OCI-LY3 (cell line): ENCODE measurements around the gene LGALS8.
"Not testable (repeated sequence)": the region's sequence is repeated elsewhere in the genome, so short reads cannot be mapped to it uniquely, and the experiment has no call there.

Experiments used
- H2AFZ ChIP-seq: fragments of 200-600, 300-600 bp; shearing (Covaris generic); 2 replicates; pipeline ENCODE4 v1.6.0; 2014; ENCODE audit warnings: antibody characterized with exemption, low read depth, low read length
- H3K27ac ChIP-seq: fragments of 200-600, 300-600 bp; sonication (generic); 2 replicates; pipeline ENCODE4 v1.5.1; 2014; ENCODE audit warnings: mild to moderate bottlenecking, low read length, moderate library complexity, mixed read lengths
- H3K27me3 ChIP-seq: fragments of 200-600, 300-600 bp; sonication (generic); 2 replicates; pipeline ENCODE4 v1.6.1; 2014; ENCODE audit warnings: low read depth, low read length, mixed read lengths
- H3K36me3 ChIP-seq: fragments of 200-600, 300-600 bp; sonication (generic); replicated peaks from 2 replicates; pipeline ENCODE3; 2014; ENCODE audit warnings: low read depth, low read length, mixed read lengths
- H3K4me1 ChIP-seq: fragments of 300-600, 200-600 bp; sonication (generic); 2 replicates; pipeline ENCODE4 v1.6.1; 2014; ENCODE audit warnings: low read length, mixed read lengths
- H3K4me2 ChIP-seq: fragments of 200-600, 300-600 bp; sonication (generic); 2 replicates; pipeline ENCODE4 v1.6.1; 2014; ENCODE audit warnings: low read length, mixed read lengths
- H3K4me3 ChIP-seq: fragments of 300-600, 200-600 bp; sonication (generic); 2 replicates; pipeline ENCODE4 v1.5.1; 2014; ENCODE audit warnings: antibody characterized with exemption, mild to moderate bottlenecking, low read length, moderate library complexity
- H3K79me2 ChIP-seq: fragments of 300-600, 200-600 bp; shearing (Covaris generic); 2 replicates; pipeline ENCODE4 v1.6.1; 2014; ENCODE audit warnings: mild to moderate bottlenecking, low read length, mixed read lengths
- H3K9ac ChIP-seq: fragments of 300-600, 200-600 bp; shearing (Covaris generic); 2 replicates; pipeline ENCODE4 v1.6.0; 2014; ENCODE audit warnings: mild to moderate bottlenecking, low read length, moderate library complexity
- H3K9me3 ChIP-seq: fragments of 200-600, 300-600 bp; shearing (Covaris generic); 2 replicates; pipeline ENCODE4 v1.6.1; 2014; ENCODE audit warnings: low read length, mixed read lengths; ENCODE audit not compliant: insufficient read depth
- H4K20me1 ChIP-seq: fragments of 200-600, 300-600 bp; sonication (generic); 2 replicates; pipeline ENCODE4 v1.6.1; 2016; ENCODE audit warnings: low read length, mixed read lengths; ENCODE audit not compliant: insufficient read depth
- CTCF ChIP-seq: fragments of 200-600, 300-600 bp; sonication (generic); IDR thresholded peaks from 2 replicates; pipeline ENCODE4 v1.5.1; 2014; ENCODE audit warnings: antibody characterized with exemption, low read length, low read depth
- EZH2phosphoT487 ChIP-seq: fragments of 200-600 bp; shearing (Covaris generic); IDR thresholded peaks from 2 replicates; pipeline ENCODE4 v1.6.1; 2018; ENCODE audit warnings: antibody characterized with exemption, mixed run types, low read depth

Gene LGALS8

GRCh38 chr1:236565530-236565929, 41.7 kb downstream of the LGALS8 start:
- Histone ChIP-seq H3K27me3 (no peaks in the 10 kb centered on the region), H3K9ac (no peak overlapping the region), H3K36me3 (peaks cover 71% of the 10 kb centered on the region), H3K4me3 (no peak overlapping the region), H3K27ac (no peak overlapping the region), H3K4me2 (no peak overlapping the region), H3K4me1 (no peaks in the 10 kb centered on the region), H4K20me1 (no peaks in the 10 kb centered on the region), H3K79me2 (no peaks in the 10 kb centered on the region), H2AFZ (no peak overlapping the region), H3K9me3 (no peaks in the 10 kb centered on the region)
- TF ChIP-seq EZH2phosphoT487 (no peak), CTCF (no peak)

- Histone ChIP-seq H2AFZ (no peak overlapping the region), H3K9me3 (no peaks in the 10 kb centered on the region), H4K20me1 (no peaks in the 10 kb centered on the region), H3K27ac (no peak overlapping the region), H3K4me1 (no peaks in the 10 kb centered on the region), H3K4me3 (no peak overlapping the region), H3K79me2 (no peaks in the 10 kb centered on the region), H3K9ac (no peak overlapping the region), H3K27me3 (no peaks in the 10 kb centered on the region), H3K36me3 (peaks cover 77% of the 10 kb centered on the region), H3K4me2 (no peak overlapping the region)
- no peak for TF ChIP-seq EZH2phosphoT487
Observed at GRCh38 chr1:236568285-236568894, 44.6 kb downstream of the LGALS8 start.

- Histone ChIP-seq H3K27ac (no peak overlapping the region), H3K4me2 (no peak overlapping the region), H3K9ac (no peak overlapping the region), H2AFZ (no peak overlapping the region), H3K79me2 (no peaks in the 10 kb centered on the region), H3K9me3 (no peaks in the 10 kb centered on the region), H3K36me3 (peaks cover 69% of the 10 kb centered on the region), H3K4me3 (no peak overlapping the region), H4K20me1 (0 out of 2 replicates have a peak, but pooled peaks cover 2% of the 10 kb centered on the region), H3K27me3 (no peaks in the 10 kb centered on the region), H3K4me1 (no peaks in the 10 kb centered on the region)
- TF ChIP-seq CTCF (no peak), EZH2phosphoT487 (no peak)
Observed at GRCh38 chr1:236575523-236575922, 51.7 kb downstream of the LGALS8 start.

- no peaks in the 10 kb centered on the region for H3K9me3 ChIP-seq
- no peaks in the 10 kb centered on the region for H3K4me1 ChIP-seq
- no peak overlapping the region for H2AFZ ChIP-seq
- H3K36me3 ChIP-seq: peaks cover 66% of the 10 kb centered on the region
- H3K9ac ChIP-seq: no peak overlapping the region
- no peaks in the 10 kb centered on the region for H3K79me2 ChIP-seq
- 0 out of 2 replicates have a peak, but pooled peaks cover 2% of the 10 kb centered on the region for H4K20me1 ChIP-seq
- no peaks in the 10 kb centered on the region for H3K27me3 ChIP-seq
- H3K27ac ChIP-seq: no peak overlapping the region
- no peak overlapping the region for H3K4me3 ChIP-seq
- TF ChIP-seq EZH2phosphoT487 (no peak), CTCF (no peak)
- no peak overlapping the region for H3K4me2 ChIP-seq
Observed at GRCh38 chr1:236576004-236576403, 52.2 kb downstream of the LGALS8 start.

- not testable (repeated sequence) for H3K4me2 ChIP-seq, H4K20me1 ChIP-seq, H3K4me1 ChIP-seq, H3K9me3 ChIP-seq, H3K27ac ChIP-seq, H2AFZ ChIP-seq, H3K27me3 ChIP-seq, H3K9ac ChIP-seq, H3K4me3 ChIP-seq, H3K79me2 ChIP-seq
- peaks cover 65% of the 10 kb centered on the region for H3K36me3 ChIP-seq
Observed at GRCh38 chr1:236577041-236577440, 53.3 kb downstream of the LGALS8 start.
